ENCODE data around the gene ANP32E. TPM values are rescaled to one million over a fixed set of nuclear protein-coding genes. Genes with fewer than 3 reads are reported as not detected.
A peak's percentile ranks its signal among the peaks of the same experiment; 100 is the strongest.
"Not testable (repeated sequence)": the region's sequence is repeated elsewhere in the genome, so short reads cannot be mapped to it uniquely, and the experiment has no call there.

Gene ANP32E
- total and polyA plus RNA-seq, 10 donors, result 24.6 to 44.0 (median 35.1) TPM

DNA sequence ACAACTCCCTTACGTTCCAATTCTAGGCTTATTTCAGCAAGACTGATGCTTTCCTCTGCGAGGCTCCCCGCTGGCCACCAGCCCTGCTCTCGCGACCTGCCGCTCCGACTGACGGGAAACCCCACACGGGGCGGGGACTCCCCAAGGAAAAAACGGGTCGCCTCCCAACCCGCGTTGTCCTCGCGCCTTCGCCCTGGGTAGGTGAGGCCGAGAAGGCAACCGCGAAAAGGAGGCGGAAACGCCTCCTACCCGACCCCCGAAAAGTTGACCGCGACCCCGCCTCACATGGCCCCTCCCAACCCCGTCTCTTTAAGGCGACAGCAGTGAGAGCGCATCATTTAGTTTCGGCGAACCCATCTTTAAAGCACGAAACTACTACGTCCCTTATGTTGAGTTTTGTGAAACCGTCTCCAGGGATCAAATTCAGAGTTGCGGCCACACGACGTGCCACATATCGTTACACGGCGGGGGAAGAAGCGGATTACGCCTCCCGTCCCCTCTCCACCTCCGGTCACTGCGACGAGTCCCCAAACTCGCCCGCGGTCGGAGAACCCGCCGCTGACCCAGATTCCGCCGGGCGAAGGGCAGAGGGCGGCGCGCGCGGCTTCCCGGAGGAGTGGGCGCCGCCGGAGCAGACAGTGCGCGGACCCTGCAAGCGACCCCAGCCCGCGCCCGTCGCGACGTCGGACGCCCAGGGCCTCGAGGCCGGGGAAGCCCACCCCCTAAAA is 1.2 kb downstream of the ANP32E start:
- Histone ChIP-seq H3K4me3 (peak overlapping the region; percentile 69 to 86 (median 78)), H3K9me3 (no peaks in the 10 kb centered on the region), H3K4me1 (peaks cover 5 to 30% (median 25%) of the 10 kb centered on the region in 6 donors), H3K36me3 (peaks cover 0 to 20% (median 8%) of the 10 kb centered on the region in 6 donors), H3K27ac (peak overlapping the region; percentile 93 to 100 (median 99)), H3K27me3 (replicated peaks in 1 of 7) (no peaks in the 10 kb centered on the region)
- peak; percentile 96 for DNase-seq
- WGBS, 5 donors, result 0% methylated on average over 38 to 78 of the region's 78 CpGs
- TF ChIP-seq POLR2AphosphoS5 (IDR thresholded peaks at IDR 0.05), result peak; percentile 86 to 95 (median 94)
- TF ChIP-seq POLR2A (IDR thresholded peaks at IDR 0.05), result peak in 2 of 3 donors; percentile 46 to 53
- no peak for TF ChIP-seq CTCF (IDR thresholded peaks at IDR 0.05 in 8 of 11, conservative IDR thresholded peaks at IDR 0.05 in 3 of 11)
- intact Hi-C loops (cut with DNase I; ENCODE audit: low total_unique reads), result no loop called here

DNA sequence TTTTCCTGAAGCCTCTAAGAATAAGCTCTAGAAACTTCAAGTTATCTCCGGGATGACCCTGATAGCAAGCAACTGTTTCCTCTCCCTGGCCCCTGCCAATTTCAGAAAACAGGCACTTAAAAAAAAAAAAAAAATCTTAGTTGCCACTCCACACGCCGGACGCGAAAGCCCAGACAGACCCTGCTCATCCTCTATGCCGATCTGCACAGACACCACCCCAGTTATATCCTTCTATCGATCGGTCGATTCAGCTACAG is 1.7 kb downstream of the ANP32E start:
- H3K27ac ChIP-seq, result peak overlapping the region; percentile 93 to 100 (median 99)
- 0 to 1% (median 1%) methylated on average over 9 of the region's 9 CpGs for WGBS, 5 donors
- peaks cover 5 to 30% (median 25%) of the 10 kb centered on the region in 6 donors for H3K4me1 ChIP-seq
- peak overlapping the region; percentile 69 to 86 (median 78) for H3K4me3 ChIP-seq
- H3K36me3 ChIP-seq, result peaks cover 0 to 25% (median 13%) of the 10 kb centered on the region in 6 donors
- intact Hi-C loops (cut with DNase I; ENCODE audit: low total_unique reads), result no loop called here
- no peaks in the 10 kb centered on the region for H3K9me3 ChIP-seq
- no peak for TF ChIP-seq CTCF (IDR thresholded peaks at IDR 0.05 in 8 of 11, conservative IDR thresholded peaks at IDR 0.05 in 3 of 11)
- TF ChIP-seq POLR2AphosphoS5 (IDR thresholded peaks at IDR 0.05), result no peak
- no peak for TF ChIP-seq POLR2A (IDR thresholded peaks at IDR 0.05)
- DNase-seq, result no peak
- no peaks in the 10 kb centered on the region for H3K27me3 ChIP-seq (replicated peaks in 1 of 7)

- Histone ChIP-seq H3K36me3 (peaks cover 0 to 31% (median 16%) of the 10 kb centered on the region in 6 donors), H3K4me3 (peak overlapping the region; percentile 69 to 86 (median 78)), H3K27ac (peak overlapping the region; percentile 93 to 100 (median 99)), H3K27me3 (replicated peaks in 1 of 7) (no peaks in the 10 kb centered on the region), H3K4me1 (peaks cover 5 to 30% (median 25%) of the 10 kb centered on the region in 6 donors), H3K9me3 (no peaks in the 10 kb centered on the region)
- DNase-seq, result no peak
- WGBS, 5 donors, result 9 to 19% (median 10%) methylated on average over 15 of the region's 15 CpGs
- intact Hi-C loops (cut with DNase I; ENCODE audit: low total_unique reads), result no loop called here
- TF ChIP-seq CTCF (IDR thresholded peaks at IDR 0.05 in 8 of 11, conservative IDR thresholded peaks at IDR 0.05 in 3 of 11) (no peak), POLR2A (IDR thresholded peaks at IDR 0.05) (no peak), POLR2AphosphoS5 (IDR thresholded peaks at IDR 0.05) (no peak)
Measured at GRCh38 chr1:150233359-150234308, 2.3 kb downstream of the ANP32E start.

DNA sequence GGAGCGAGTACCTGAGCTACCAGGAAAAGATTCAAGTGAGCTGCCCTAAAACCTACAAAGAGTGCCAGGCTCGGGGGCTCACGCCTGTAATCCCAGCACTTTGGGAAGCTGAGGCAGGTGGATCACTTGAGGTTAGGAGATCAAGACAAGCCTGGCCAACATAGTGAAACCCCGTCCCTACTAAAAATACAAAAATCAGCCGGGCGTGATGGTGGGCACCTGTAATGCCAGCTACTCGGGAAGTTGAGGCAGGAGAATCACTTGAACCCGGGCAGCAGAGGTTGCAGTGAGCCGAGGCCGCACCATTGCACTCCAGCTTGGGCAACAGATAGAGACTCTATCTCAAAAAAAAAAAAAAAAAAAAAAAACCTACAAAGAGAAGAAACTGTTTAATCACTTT is 3.0 kb downstream of the ANP32E start:
- Histone ChIP-seq H3K36me3 (peaks cover 0 to 38% (median 22%) of the 10 kb centered on the region in 6 donors), H3K4me1 (peaks cover 5 to 30% (median 25%) of the 10 kb centered on the region in 6 donors), H3K27ac (peak overlapping the region in 7 of 8 donors; percentile 98 to 100 (median 99))
- WGBS, 5 donors, result 73 to 86% (median 78%) methylated on average over 10 of the region's 10 CpGs
- H3K4me3 ChIP-seq; H3K9me3 ChIP-seq; DNase-seq; H3K27me3 ChIP-seq (replicated peaks in 1 of 7); intact Hi-C loops (cut with DNase I; ENCODE audit: low total_unique reads): not testable (repeated sequence)

DNA sequence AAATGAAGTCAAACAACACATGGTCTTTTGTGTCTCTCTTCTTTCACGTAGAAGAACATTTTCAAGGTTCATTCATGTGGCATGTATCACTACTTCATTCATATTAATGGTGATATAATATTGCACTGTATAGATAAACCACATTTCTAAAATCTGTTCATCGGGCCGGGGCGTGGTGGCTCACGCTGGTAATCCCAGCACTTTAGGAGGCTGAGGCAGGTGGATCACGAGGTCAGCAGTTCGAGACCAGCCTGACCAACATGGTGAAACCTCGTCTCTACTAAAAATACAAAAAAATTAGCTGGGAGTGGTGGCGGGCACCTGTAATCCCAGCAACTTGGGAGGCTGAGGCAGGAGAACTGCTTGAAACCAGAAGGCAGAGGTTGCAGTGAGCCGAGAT is 7.7 kb downstream of the ANP32E start:
- H3K4me3 ChIP-seq; H3K27me3 ChIP-seq (replicated peaks in 1 of 7); H3K9me3 ChIP-seq; DNase-seq; intact Hi-C loops (cut with DNase I; ENCODE audit: low total_unique reads); H3K27ac ChIP-seq: not testable (repeated sequence)
- 96 to 99% (median 97%) methylated on average over 10 of the region's 10 CpGs for WGBS, 5 donors
- H3K36me3 ChIP-seq, result peaks cover 0 to 85% (median 65%) of the 10 kb centered on the region in 6 donors
- peaks cover 0 to 34% (median 10%) of the 10 kb centered on the region in 6 donors for H3K4me1 ChIP-seq

All from spleen (tissue), 11 donors.